Skeletal muscle cell (primary cell): ENCODE results near the gene SNRK.
"Not testable (repeated sequence)": the region's sequence is repeated elsewhere in the genome, so short reads cannot be mapped to it uniquely, and the experiment has no call there.

Experiments used
- DNase-seq: peaks from one replicate; pipeline ENCODE4 v3.0.0-alpha.2; 2010; ENCODE audit warnings: low read depth
- H3K4me3 ChIP-seq: 2 replicates; pipeline ENCODE4 v1.5.1; 2011; ENCODE audit warnings: low read depth, mild to moderate bottlenecking, control low read depth, low read length, moderate library complexity

SNRK gene

DNA sequence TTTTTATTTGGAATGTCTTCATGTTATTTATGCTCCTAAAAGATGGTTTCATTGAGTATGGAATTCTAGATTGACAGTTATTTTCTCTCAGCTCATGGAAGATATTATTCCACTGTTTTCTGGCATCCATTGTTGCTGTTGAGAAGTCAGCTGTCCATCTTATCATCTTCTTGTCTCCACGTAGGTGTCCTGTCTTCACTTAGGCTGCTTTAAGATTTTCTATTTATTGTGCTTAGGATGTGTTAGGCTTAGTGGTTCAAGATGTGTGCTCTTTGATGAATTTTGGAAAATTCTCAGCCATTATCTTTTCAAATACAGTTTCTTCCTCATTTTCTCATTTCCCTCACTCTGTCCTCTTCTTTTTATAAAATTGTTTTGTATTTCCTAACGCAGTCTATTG is 52.0 kb downstream of the SNRK start:
- no peak for DNase-seq
- no peak overlapping the region for H3K4me3 ChIP-seq

- no peak for DNase-seq
- H3K4me3 ChIP-seq: no peak overlapping the region
These were observed 54.1 kb downstream of the SNRK start for GRCh38 chr3:43340403-43340802.

GRCh38 chr3:43341788-43342187 is 55.4 kb downstream of the SNRK start:
- H3K4me3 ChIP-seq: no peak overlapping the region
- DNase-seq: no peak

- DNase-seq: no peak
- no peak overlapping the region for H3K4me3 ChIP-seq
These were observed 56.8 kb downstream of the SNRK start for GRCh38 chr3:43343185-43343584.

- DNase-seq: no peak
- no peak overlapping the region for H3K4me3 ChIP-seq
These were observed 57.5 kb downstream of the SNRK start for GRCh38 chr3:43343815-43344214.

- no peak overlapping the region for H3K4me3 ChIP-seq
- no peak for DNase-seq
These were observed 58.2 kb downstream of the SNRK start for GRCh38 chr3:43344520-43344919.

- DNase-seq: no peak
- H3K4me3 ChIP-seq: no peak overlapping the region
These were observed 58.9 kb downstream of the SNRK start for GRCh38 chr3:43345246-43345645.

DNA sequence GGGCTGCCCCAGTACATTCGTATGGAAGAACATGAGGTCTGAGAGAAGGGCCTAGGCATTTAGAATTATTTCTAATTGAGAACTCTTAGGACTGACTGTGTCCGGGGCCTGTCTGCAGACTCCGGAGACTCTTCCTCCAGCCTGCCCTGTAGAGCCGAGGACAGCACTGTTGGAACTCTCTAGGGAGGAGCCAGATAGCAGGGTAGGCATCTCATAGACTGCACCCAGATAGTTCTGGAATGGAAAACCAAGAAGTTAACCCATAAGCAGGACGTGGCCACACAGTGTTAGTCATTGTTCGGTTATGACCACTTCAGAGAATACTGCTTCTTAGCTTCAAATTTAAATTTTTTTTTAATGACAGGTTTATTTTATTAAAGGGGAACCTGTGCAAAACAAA is 59.5 kb downstream of the SNRK start:
- H3K4me3 ChIP-seq: no peak overlapping the region
- DNase-seq: no peak

DNA sequence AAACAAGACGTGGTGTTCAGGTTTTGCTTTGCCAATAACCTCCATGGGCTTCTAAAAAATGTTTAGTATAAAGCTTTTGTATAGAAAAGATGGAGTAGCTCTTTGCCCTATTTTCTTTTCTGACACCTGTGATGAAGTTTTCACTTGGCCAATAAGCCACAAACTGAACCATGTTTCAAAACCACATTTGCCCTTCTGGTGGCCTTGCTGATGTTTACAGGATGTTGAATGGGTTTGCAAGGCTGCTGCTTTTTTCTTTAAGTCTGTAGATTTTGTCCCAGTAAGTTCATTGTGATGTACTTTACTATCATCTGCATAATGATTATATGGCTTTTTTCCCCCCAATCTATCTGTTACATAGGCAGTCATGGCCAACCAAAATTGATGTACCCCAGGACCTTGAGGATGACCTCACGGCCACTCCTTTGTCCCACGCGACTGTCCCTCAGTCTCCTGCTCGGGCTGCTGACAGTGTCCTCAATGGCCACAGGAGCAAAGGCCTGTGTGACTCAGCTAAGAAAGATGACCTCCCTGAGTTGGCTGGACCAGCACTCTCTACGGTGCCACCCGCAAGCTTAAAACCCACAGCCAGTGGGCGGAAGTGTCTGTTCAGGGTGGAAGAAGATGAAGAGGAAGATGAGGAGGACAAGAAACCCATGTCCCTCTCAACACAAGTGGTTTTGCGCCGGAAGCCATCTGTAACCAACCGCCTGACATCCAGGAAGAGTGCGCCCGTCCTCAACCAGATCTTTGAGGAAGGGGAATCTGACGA is 60.8 kb downstream of the SNRK start:
- H3K4me3 ChIP-seq: no peak overlapping the region
- no peak for DNase-seq

GRCh38 chr3:43347774-43348173 is 61.4 kb downstream of the SNRK start:
- no peak overlapping the region for H3K4me3 ChIP-seq
- DNase-seq: no peak

DNA sequence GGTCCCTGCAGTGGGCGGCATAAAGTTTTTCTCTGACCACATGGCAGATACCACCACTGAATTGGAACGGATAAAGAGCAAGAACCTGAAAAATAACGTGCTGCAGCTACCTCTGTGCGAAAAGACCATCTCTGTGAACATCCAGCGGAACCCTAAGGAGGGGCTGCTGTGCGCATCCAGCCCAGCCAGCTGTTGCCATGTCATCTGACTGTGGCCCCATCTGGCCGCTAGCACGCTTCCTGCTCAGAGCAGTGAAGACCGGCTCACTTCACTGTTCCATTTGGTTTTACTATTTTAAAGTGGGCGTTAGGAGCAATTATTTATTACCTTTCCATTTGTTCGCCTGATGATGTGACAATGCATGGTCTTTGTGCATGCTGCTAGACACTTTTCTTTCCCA is 62.0 kb downstream of the SNRK start:
- DNase-seq: no peak

DNA sequence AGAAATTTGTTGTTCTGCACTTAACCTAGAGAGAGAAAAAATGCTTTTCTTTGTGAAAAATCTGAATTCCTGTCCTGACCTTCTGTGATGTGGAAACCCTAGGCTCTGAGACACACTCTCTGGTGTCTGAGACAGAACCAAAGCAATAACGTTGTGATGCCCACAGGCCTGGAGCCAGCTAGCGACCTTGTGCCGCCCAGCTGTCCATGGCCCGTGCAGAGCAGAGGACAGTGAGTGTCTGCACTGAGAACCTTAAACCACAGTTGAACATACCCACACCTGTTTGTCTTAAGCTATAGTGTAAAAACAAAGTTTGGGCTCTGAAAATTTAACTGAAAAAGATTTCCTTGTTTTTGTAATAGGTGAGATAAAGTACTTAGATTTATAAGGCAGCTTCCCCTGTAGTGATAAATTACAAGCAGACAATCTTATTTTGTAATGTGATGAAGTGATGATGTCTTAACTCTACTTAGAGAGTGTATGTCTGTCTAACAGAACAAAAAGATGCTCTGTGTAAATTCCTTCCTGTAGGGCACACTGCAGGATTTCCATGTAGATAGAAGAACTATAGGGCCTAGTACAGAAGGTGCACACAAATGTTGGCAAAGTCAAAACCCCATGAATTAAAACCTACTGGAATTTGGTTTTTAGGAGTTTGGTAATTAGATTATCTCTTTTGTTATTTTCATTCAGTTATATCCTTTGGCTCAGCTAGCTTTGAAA is 62.7 kb downstream of the SNRK start:
- no peak overlapping the region for H3K4me3 ChIP-seq
- DNase-seq: no peak

More for the DNA sequence above, 62.0 kb downstream of the SNRK start:
- no peak overlapping the region for H3K4me3 ChIP-seq

DNA sequence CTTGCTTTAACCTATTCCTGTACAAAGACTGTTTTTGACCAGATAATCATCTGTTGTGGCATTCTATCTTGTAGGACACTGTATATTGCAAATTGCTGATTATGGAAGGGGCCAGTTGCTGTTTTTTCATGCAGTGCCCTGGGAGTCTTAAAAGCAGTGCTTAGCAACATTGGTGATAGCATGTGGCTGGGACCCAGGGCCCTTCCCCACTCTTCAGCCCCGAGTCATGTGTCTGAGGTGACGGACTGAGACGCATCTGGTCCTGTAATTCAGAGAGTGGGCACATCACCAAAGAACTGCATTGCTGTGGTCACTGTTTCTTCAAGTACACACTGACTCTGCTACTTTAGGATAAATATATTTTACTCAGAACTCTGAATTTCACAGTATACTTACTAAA is 63.4 kb downstream of the SNRK start:
- no peak for DNase-seq
- no peak overlapping the region for H3K4me3 ChIP-seq

DNA sequence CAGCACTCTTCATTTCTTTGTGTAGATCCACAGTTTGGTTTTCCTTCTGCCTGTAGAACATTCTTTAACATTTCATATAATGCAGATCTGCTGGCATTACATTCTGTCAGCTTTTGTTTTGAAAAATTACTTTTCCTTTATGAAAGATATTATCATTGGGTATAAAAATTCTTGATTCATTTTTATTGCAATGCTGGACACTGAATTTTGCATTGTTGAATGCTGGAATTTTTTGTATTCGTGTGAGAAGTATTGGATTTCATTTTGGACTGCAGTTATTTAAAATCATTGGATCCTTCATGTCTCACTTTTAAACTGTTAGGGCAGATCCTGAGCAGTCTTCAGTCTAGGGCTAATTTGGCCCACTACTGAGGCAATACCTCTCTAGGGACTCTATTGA is 67.1 kb downstream of the SNRK start:
- H3K4me3 ChIP-seq: no peak overlapping the region
- no peak for DNase-seq

DNA sequence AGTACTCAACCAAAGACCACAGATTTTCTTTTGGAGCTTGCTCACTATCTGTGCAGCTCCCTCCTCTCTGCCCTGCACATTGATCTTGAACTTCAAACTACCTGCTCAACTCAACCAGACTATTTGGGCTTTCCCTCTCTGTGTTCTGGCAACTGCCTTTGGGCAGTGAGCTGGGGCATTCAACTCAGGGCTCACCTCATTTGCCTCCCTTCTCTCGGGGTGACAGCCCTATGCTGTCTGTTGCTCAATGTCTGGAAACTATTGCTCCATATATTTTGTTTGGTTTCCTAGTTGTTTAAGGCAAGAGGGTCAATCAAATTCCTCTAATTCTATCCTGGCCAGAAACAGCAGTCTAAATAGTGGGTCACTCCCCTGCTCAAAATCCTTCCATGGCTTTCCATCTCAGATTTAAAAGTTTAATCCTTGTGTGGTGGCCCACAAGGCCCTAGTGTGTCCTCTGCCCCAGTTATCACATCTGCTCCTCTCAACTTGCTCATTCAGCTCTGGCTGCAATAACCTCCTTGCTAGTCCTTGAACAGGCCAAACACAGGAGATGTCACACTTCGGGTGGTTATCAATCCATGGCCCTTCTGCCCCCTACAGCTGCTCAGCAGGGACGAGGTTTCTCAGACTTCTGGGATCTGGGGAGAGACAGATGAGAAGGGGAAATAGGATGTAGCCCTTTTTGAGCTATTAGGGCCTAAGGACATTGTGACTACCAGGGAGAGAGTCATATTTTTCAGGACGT is 67.8 kb downstream of the SNRK start:
- no peak overlapping the region for H3K4me3 ChIP-seq
- DNase-seq: no peak

DNA sequence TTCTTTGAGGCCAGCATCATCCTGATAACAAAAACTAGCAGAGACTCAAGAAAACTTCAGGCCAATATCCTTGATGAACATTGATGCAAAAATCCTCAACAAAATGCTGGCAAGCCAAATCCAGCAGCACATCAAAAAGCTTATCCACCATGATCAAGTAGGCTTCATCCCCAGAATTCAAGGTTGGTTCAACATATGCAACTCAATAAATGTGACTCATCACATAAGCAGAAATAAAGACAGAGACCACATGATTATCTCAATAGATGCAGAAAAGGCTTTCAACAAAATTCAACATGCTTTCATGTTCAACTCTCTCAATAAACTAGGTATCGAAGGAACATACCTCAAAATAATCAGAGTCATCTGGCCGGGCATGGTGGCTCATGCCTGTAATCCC is 69.7 kb downstream of the SNRK start:
- not testable (repeated sequence) for H3K4me3 ChIP-seq, DNase-seq

GRCh38 chr3:43361077-43361476 is 74.7 kb downstream of the SNRK start:
- H3K4me3 ChIP-seq: no peak overlapping the region
- no peak for DNase-seq

DNA sequence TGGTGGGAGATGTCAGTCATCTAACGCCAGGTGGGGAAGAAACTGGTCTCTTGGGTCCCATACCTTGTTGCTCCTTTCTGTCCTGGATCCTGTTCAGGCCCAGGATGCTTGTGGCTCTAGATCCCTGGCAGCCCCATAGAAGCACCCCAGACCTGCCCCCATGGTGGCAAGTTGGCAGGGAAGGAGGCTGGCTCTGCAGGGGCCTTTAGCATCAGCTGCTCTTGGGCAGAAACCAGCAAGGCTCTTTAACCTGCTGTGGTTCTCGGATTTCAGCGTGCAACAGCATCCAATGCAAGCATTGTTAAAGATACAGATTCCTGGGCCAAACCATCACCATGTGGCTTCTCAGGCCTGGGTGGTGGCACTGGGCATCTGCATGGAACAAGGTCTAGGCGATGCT is 75.8 kb downstream of the SNRK start:
- H3K4me3 ChIP-seq: no peak overlapping the region
- DNase-seq: no peak

DNA sequence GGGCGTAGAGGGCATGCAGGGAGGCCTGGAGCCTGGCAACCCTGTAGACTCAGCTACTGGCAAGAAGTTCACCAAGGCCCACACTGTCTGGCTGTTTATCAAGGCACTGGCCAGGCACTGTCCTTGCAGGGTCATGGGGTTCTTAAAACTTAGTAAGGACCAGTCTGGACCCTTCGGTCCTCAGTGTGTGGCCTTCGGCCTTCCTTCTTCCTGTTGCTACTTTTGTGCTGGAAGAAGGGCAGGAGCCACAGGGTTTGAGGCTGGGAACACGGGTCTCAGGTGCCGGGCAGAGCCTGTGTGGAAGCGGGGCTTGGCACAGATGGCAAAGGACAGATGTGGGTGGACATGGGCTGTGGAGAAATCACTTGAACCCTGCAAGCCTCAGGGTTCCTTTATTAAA is 76.6 kb downstream of the SNRK start:
- H3K4me3 ChIP-seq: no peak overlapping the region
- no peak for DNase-seq

GRCh38 chr3:43363621-43364266 is 77.4 kb downstream of the SNRK start:
- H3K4me3 ChIP-seq: no peak overlapping the region
- DNase-seq: no peak
